ENCODE results near the gene OR11A1.

DNA sequence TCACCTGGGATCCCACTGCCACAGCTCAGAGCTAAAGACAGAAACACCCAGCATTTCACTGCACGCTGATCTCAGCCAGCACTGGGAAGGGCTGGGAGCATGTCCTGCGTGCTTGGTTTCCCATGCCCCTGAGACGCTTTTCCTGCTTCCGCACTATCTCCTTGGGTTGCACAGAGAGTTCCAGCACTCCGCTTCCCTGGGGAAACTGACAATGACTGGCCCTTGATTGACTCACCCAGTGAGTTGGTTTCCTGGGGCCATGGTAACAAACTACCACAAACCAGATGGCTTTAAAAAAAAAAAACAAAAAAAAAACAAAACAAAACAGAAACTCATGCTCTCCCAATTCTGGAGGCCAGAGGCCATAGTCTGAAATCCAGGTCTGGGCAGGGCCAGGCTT lies 45.7 kb upstream of the OR11A1 start:
- TF ChIP-seq POLR2A (IDR thresholded peaks at IDR 0.05; ENCODE audit: extremely low read depth, insufficient read length) = no peak
- TF ChIP-seq, protein P1, sequence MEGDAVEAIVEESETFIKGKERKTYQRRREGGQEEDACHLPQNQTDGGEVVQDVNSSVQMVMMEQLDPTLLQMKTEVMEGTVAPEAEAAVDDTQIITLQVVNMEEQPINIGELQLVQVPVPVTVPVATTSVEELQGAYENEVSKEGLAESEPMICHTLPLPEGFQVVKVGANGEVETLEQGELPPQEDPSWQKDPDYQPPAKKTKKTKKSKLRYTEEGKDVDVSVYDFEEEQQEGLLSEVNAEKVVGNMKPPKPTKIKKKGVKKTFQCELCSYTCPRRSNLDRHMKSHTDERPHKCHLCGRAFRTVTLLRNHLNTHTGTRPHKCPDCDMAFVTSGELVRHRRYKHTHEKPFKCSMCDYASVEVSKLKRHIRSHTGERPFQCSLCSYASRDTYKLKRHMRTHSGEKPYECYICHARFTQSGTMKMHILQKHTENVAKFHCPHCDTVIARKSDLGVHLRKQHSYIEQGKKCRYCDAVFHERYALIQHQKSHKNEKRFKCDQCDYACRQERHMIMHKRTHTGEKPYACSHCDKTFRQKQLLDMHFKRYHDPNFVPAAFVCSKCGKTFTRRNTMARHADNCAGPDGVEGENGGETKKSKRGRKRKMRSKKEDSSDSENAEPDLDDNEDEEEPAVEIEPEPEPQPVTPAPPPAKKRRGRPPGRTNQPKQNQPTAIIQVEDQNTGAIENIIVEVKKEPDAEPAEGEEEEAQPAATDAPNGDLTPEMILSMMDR (IDR thresholded peaks at IDR 0.05; ENCODE audit: low read depth, low read length) = no peak
- TF ChIP-seq, protein P2, sequence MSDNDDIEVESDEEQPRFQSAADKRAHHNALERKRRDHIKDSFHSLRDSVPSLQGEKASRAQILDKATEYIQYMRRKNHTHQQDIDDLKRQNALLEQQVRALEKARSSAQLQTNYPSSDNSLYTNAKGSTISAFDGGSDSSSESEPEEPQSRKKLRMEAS (IDR thresholded peaks at IDR 0.05; ENCODE audit: low read depth, low read length) = no peak

Measured in NB4 (cell line).